ENCODE data around the gene FILIP1L.

The FILIP1L gene

DNA sequence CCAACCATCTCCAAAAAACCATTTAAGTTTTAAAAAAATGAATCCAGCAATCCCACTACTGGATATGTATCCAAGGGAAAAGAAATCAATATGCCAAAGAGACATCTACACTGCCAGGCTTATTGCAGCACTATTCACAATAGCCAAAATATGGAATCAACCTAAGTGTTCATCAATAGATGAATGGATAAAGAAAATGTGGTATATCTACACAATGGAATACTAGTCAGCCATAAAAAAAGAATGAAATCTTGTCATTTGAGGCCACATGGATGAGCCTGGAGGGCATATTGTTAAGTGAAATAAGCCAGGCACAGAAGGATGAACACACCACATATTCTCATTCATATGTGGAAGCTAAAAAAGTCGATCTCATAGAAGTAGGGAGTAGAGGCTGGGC, 136.1 kb downstream of the FILIP1L start:
- Histone ChIP-seq H3K36me3 (ENCODE audit: insufficient read depth, low read length) (no peaks in the 10 kb centered on the region), H3K4me3 (ENCODE audit: low read length, poor library complexity, severe bottlenecking) (no peak overlapping the region), H3F3A (ENCODE audit: low read depth) (no peaks in the 10 kb centered on the region), H3K4me1 (ENCODE audit: insufficient read depth, low read length, poor library complexity, severe bottlenecking) (no peaks in the 10 kb centered on the region), H3K27me3 (ENCODE audit: insufficient read depth, low read length, poor library complexity, severe bottlenecking) (no peaks in the 10 kb centered on the region), H3K9ac (ENCODE audit: low read depth, low read length, poor library complexity, severe bottlenecking) (no peak overlapping the region), H4K20me1 (ENCODE audit: insufficient read depth, low read length, poor library complexity, severe bottlenecking) (no peaks in the 10 kb centered on the region), H3K9me2 (replicated peaks; ENCODE audit: low read depth, low read length) (no peaks in the 10 kb centered on the region), H3K79me2 (ENCODE audit: insufficient read depth, low read length) (no peaks in the 10 kb centered on the region), H3K9me3 (ENCODE audit: insufficient read depth, low read depth, low read length) (no peaks in the 10 kb centered on the region; the same call in 1 of the 2 replicates), H3K4me2 (ENCODE audit: low read depth, low read length, poor library complexity, severe bottlenecking) (no peak overlapping the region), H2AFZ (ENCODE audit: low read length) (no peak overlapping the region)
- TF ChIP-seq, protein P1, sequence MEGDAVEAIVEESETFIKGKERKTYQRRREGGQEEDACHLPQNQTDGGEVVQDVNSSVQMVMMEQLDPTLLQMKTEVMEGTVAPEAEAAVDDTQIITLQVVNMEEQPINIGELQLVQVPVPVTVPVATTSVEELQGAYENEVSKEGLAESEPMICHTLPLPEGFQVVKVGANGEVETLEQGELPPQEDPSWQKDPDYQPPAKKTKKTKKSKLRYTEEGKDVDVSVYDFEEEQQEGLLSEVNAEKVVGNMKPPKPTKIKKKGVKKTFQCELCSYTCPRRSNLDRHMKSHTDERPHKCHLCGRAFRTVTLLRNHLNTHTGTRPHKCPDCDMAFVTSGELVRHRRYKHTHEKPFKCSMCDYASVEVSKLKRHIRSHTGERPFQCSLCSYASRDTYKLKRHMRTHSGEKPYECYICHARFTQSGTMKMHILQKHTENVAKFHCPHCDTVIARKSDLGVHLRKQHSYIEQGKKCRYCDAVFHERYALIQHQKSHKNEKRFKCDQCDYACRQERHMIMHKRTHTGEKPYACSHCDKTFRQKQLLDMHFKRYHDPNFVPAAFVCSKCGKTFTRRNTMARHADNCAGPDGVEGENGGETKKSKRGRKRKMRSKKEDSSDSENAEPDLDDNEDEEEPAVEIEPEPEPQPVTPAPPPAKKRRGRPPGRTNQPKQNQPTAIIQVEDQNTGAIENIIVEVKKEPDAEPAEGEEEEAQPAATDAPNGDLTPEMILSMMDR (conservative IDR thresholded peaks at IDR 0.05; ENCODE audit: low read length) = no peak
- TF ChIP-seq EZH2phosphoT487 (IDR thresholded peaks at IDR 0.05; ENCODE audit: borderline replicate concordance) = no peak

DNA sequence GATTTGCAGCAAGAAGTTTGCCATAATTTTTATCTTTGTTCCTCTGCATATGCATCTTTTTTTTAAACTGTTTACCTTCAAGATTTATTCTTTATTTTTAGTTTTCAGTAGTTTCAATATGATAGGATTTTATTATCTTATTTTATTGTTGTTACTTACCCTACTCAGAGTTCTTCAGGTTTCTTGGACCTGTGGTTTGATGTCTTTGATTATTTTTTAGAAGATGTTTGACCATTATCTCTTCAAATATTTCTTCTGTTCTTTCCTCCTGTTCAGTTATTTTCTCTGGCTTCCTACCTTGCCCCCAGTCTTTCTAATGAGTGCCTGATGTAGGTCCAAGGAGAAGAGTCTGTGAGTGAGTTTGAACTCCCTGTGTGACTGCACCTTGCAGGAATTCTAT, 137.7 kb downstream of the FILIP1L start:
- Histone ChIP-seq H3K4me3 (ENCODE audit: low read length, poor library complexity, severe bottlenecking) (no peak overlapping the region), H3K79me2 (ENCODE audit: insufficient read depth, low read length) (no peaks in the 10 kb centered on the region), H2AFZ (ENCODE audit: low read length) (no peak overlapping the region), H3K4me1 (ENCODE audit: insufficient read depth, low read length, poor library complexity, severe bottlenecking) (no peaks in the 10 kb centered on the region), H3K4me2 (ENCODE audit: low read depth, low read length, poor library complexity, severe bottlenecking) (no peak overlapping the region), H3K9me3 (ENCODE audit: insufficient read depth, low read depth, low read length) (no peaks in the 10 kb centered on the region; the same call in 1 of the 2 replicates), H3K27me3 (ENCODE audit: insufficient read depth, low read length, poor library complexity, severe bottlenecking) (no peaks in the 10 kb centered on the region), H4K20me1 (ENCODE audit: insufficient read depth, low read length, poor library complexity, severe bottlenecking) (no peaks in the 10 kb centered on the region), H3K9me2 (replicated peaks; ENCODE audit: low read depth, low read length) (no peaks in the 10 kb centered on the region), H3K36me3 (ENCODE audit: insufficient read depth, low read length) (no peaks in the 10 kb centered on the region), H3K9ac (ENCODE audit: low read depth, low read length, poor library complexity, severe bottlenecking) (no peak overlapping the region), H3F3A (ENCODE audit: low read depth) (no peaks in the 10 kb centered on the region)
- TF ChIP-seq, protein P1 (conservative IDR thresholded peaks at IDR 0.05; ENCODE audit: low read length) = no peak
- TF ChIP-seq EZH2phosphoT487 (IDR thresholded peaks at IDR 0.05; ENCODE audit: borderline replicate concordance) = no peak

DNA sequence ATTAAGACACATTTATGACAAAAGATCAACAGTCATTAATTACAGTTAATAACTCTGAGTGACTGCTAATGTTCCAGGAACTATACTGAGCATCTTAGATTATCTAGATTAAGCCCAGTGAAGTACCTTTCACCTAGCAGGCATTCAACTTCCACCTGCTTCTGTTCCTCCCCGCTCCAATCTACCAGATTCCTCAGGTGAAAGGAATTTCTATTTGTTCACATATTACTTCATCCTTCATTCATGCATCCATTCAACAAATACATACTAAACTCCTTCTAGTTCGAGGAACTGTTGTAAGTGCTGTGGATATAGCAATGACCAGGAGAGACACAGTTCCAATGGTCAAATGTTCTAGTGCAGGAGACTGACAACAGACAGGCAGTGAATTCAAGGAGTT, 139.3 kb downstream of the FILIP1L start:
- Histone ChIP-seq H3K9me2 (replicated peaks; ENCODE audit: low read depth, low read length) (no peaks in the 10 kb centered on the region), H3F3A (ENCODE audit: low read depth) (no peaks in the 10 kb centered on the region), H2AFZ (ENCODE audit: low read length) (no peak overlapping the region), H3K36me3 (ENCODE audit: insufficient read depth, low read length) (no peaks in the 10 kb centered on the region), H4K20me1 (ENCODE audit: insufficient read depth, low read length, poor library complexity, severe bottlenecking) (no peaks in the 10 kb centered on the region), H3K9me3 (ENCODE audit: insufficient read depth, low read depth, low read length) (no peaks in the 10 kb centered on the region; the same call in 1 of the 2 replicates), H3K4me2 (ENCODE audit: low read depth, low read length, poor library complexity, severe bottlenecking) (no peak overlapping the region), H3K4me3 (ENCODE audit: low read length, poor library complexity, severe bottlenecking) (no peak overlapping the region), H3K9ac (ENCODE audit: low read depth, low read length, poor library complexity, severe bottlenecking) (no peak overlapping the region), H3K4me1 (ENCODE audit: insufficient read depth, low read length, poor library complexity, severe bottlenecking) (peaks cover 8% of the 10 kb centered on the region), H3K79me2 (ENCODE audit: insufficient read depth, low read length) (no peaks in the 10 kb centered on the region), H3K27me3 (ENCODE audit: insufficient read depth, low read length, poor library complexity, severe bottlenecking) (no peaks in the 10 kb centered on the region)
- TF ChIP-seq, protein P1 (conservative IDR thresholded peaks at IDR 0.05; ENCODE audit: low read length) = no peak
- TF ChIP-seq EZH2phosphoT487 (IDR thresholded peaks at IDR 0.05; ENCODE audit: borderline replicate concordance) = no peak

Measured in Loucy (cell line).